Colonic mucosa (tissue), 4 donors: ENCODE results near the gene RASIP1. TPM values are rescaled to one million over a fixed set of nuclear protein-coding genes. Genes with fewer than 3 reads are reported as not detected.
"Not testable (repeated sequence)": the region's sequence is repeated elsewhere in the genome, so short reads cannot be mapped to it uniquely, and the experiment has no call there.

Experiments used
- DNase-seq: peaks from one replicate; pipeline ENCODE4 v3.0.0-alpha.2; 2020
- H3K27ac ChIP-seq: fragments of 200-600 bp; one replicate; pipeline ENCODE4 v1.8.0; 2021
- H3K27me3 ChIP-seq: fragments of 200-600 bp; one replicate; pipeline ENCODE4 v1.8.0; 2021
- H3K36me3 ChIP-seq: fragments of 200-600 bp; one replicate; pipeline ENCODE4 v1.8.0; 2021
- H3K4me1 ChIP-seq: fragments of 200-600 bp; one replicate; pipeline ENCODE4 v1.8.0; 2021; ENCODE audit warnings: mild to moderate bottlenecking
- H3K4me3 ChIP-seq: fragments of 200-600 bp; one replicate; pipeline ENCODE4 v1.8.0; 2021
- H3K9ac ChIP-seq, 2 donors: one replicate each; pipeline ENCODE4 v1.7.0; 2013; ENCODE audit warnings: control low read depth in 2 of 2, low read depth in 2 of 2, low read length in 2 of 2
- H3K9me3 ChIP-seq: fragments of 200-600 bp; one replicate; pipeline ENCODE4 v1.8.0; 2021
- CTCF ChIP-seq: fragments of 200-600 bp; IDR thresholded peaks from one replicate; pipeline ENCODE4 v1.8.0; 2022; ENCODE audit warnings: antibody characterized with exemption, mild to moderate bottlenecking
- intact Hi-C: fragments of 100-400 bp; cut with DNase I; formaldehyde crosslinking; loops from one replicate; pipeline ENCODE4 v1.14.1; 2022
- total RNA-seq, 2 donors: library from RNA; stranded (reverse); fragmentation: NEBNext Ultra II Directional in 1 of 2; extraction: Animal tissue kit (Norgen Biotek cat#: 25700) in 1 of 2; gene quantifications; one replicate each; pipeline ENCODE4 v1.2.1, GENCODE V29; 2021
- donor health status: healthy.
- donor health status: DM: no; HTN: no; CAD: no.
- donor health status: DM: no; HTN: no; CAD: no.

The RASIP1 gene
- total RNA-seq, 2 donors from 2014 or later, result 2.2 to 4.8 TPM

GRCh38 chr19:48681127-48681470 is 59.3 kb downstream of the RASIP1 start:
- peaks cover 10% of the 10 kb centered on the region for H3K4me1 ChIP-seq
- no peak overlapping the region for H3K4me3 ChIP-seq
- H3K27me3 ChIP-seq, result no peaks in the 10 kb centered on the region
- no peaks in the 10 kb centered on the region for H3K36me3 ChIP-seq
- H3K9me3 ChIP-seq, result no peaks in the 10 kb centered on the region
- TF ChIP-seq CTCF, result no peak
- intact Hi-C loops, result no loop called here
- no peak overlapping the region for H3K27ac ChIP-seq
- no peak for DNase-seq
- H3K9ac ChIP-seq, result no peak overlapping the region

- Histone ChIP-seq H3K4me1 (peaks cover 10% of the 10 kb centered on the region), H3K9ac (no peak overlapping the region), H3K9me3 (no peaks in the 10 kb centered on the region), H3K36me3 (no peaks in the 10 kb centered on the region), H3K27me3 (no peaks in the 10 kb centered on the region), H3K4me3 (no peak overlapping the region), H3K27ac (no peak overlapping the region)
- intact Hi-C loops, result no loop called here
- DNase-seq, result no peak
- TF ChIP-seq CTCF, result no peak
These were observed 59.8 kb downstream of the RASIP1 start for GRCh38 chr19:48680436-48681126.

GRCh38 chr19:48680006-48680405 is 60.4 kb downstream of the RASIP1 start:
- H3K36me3 ChIP-seq, H3K27ac ChIP-seq, H3K9me3 ChIP-seq, H3K4me3 ChIP-seq, H3K9ac ChIP-seq, DNase-seq, intact Hi-C loops, H3K27me3 ChIP-seq: not testable (repeated sequence)
- peaks cover 10% of the 10 kb centered on the region for H3K4me1 ChIP-seq

GRCh38 chr19:48678201-48678600 is 62.2 kb downstream of the RASIP1 start:
- intact Hi-C loops, result loop anchor here (5.0 kb wide), 1 partner anchor 59 kb away; no protein-coding TSS in a partner anchor
- peak overlapping the region; percentile 62 for H3K27ac ChIP-seq

GRCh38 chr19:48676887-48677286 is 63.5 kb downstream of the RASIP1 start:
- Histone ChIP-seq H3K9me3 (no peaks in the 10 kb centered on the region), H3K9ac (peak overlapping the region in 1 of 2 donors; percentile 40), H3K27me3 (no peaks in the 10 kb centered on the region), H3K36me3 (no peaks in the 10 kb centered on the region), H3K27ac (peak overlapping the region; percentile 62), H3K4me1 (peaks cover 3% of the 10 kb centered on the region), H3K4me3 (no peak overlapping the region)
- peak; percentile 60 for DNase-seq
- intact Hi-C loops, result loop anchor here (5.0 kb wide), 1 partner anchor 60 kb away; no protein-coding TSS in a partner anchor
- no peak for TF ChIP-seq CTCF

More at GRCh38 chr19:48678201-48678600, 62.2 kb downstream of the RASIP1 start:
- Histone ChIP-seq H3K36me3 (no peaks in the 10 kb centered on the region), H3K4me3 (no peak overlapping the region), H3K4me1 (peaks cover 3% of the 10 kb centered on the region), H3K9me3 (no peaks in the 10 kb centered on the region), H3K9ac (no peak overlapping the region), H3K27me3 (no peaks in the 10 kb centered on the region)
- no peak for TF ChIP-seq CTCF
- DNase-seq, result peak; percentile 73

GRCh38 chr19:48676487-48676886 is 63.9 kb downstream of the RASIP1 start:
- Histone ChIP-seq H3K9ac (peak overlapping the region in 1 of 2 donors; percentile 40), H3K27ac (peak overlapping the region; percentile 62), H3K9me3 (no peaks in the 10 kb centered on the region), H3K36me3 (no peaks in the 10 kb centered on the region), H3K4me3 (no peak overlapping the region), H3K4me1 (peaks cover 3% of the 10 kb centered on the region), H3K27me3 (no peaks in the 10 kb centered on the region)
- TF ChIP-seq CTCF, result no peak
- no peak for DNase-seq
- intact Hi-C loops, result loop anchor here (5.0 kb wide), 1 partner anchor 61 kb away; no protein-coding TSS in a partner anchor
